TTC549 (cell line): Measurements from ENCODE around the gene THBS1.

Experiments
- FAIRE-seq: peaks from 2 replicates; lab custom pipeline; 2012; peaks lifted over from hg19 to GRCh38; lab: Jason Lieb, UNC

THBS1 gene

GRCh38 chr15:39640665-39641064 lies 59.8 kb downstream of the THBS1 start:
- no peak for FAIRE-seq

GRCh38 chr15:39641191-39641889 lies 60.5 kb downstream of the THBS1 start:
- FAIRE-seq = no peak

GRCh38 chr15:39642011-39642640 lies 61.2 kb downstream of the THBS1 start:
- no peak for FAIRE-seq

- no peak for FAIRE-seq
Measured at GRCh38 chr15:39643727-39644126, 62.8 kb downstream of the THBS1 start.

- FAIRE-seq = no peak
Measured at GRCh38 chr15:39644136-39644535, 63.3 kb downstream of the THBS1 start.

- no peak for FAIRE-seq
Measured at GRCh38 chr15:39645138-39645975, 64.5 kb downstream of the THBS1 start.

- FAIRE-seq = no peak
Measured at GRCh38 chr15:39645976-39646257, 65.0 kb downstream of the THBS1 start.

GRCh38 chr15:39646425-39646824 lies 65.5 kb downstream of the THBS1 start:
- FAIRE-seq = no peak
